ENCODE results near the gene AADAT.

AADAT gene

GRCh38 chr4:170035231-170035630 is 54.5 kb downstream of the AADAT start:
- DNase-seq = no peak

GRCh38 chr4:170033999-170034398 is 55.8 kb downstream of the AADAT start:
- no peak for DNase-seq

- no peak for DNase-seq
Observed at GRCh38 chr4:170030121-170030520, 59.6 kb downstream of the AADAT start.

- peak; percentile 44 to 99 (median 87) for DNase-seq
Observed at GRCh38 chr4:170027181-170027829, 62.5 kb downstream of the AADAT start.

GRCh38 chr4:170026253-170027021 is 63.3 kb downstream of the AADAT start, which contains the start of gene MFAP3L:
Gene MFAP3L, minus strand, starts transcription at chr4:170026395. Its CDS starts 20,518 bp downstream, at chr4:170005877.
- peak in 57 of 58 donors; percentile 35 to 92 (median 84) for DNase-seq

- peak in 39 of 58 donors; percentile 6 to 68 (median 51) for DNase-seq
Observed at GRCh38 chr4:170025523-170026252, 64.1 kb downstream of the AADAT start.

- peak in 5 of 58 donors; percentile 19 to 64 (median 39) for DNase-seq
Observed at GRCh38 chr4:170022211-170022610, 67.5 kb downstream of the AADAT start.

- DNase-seq = peak in 2 of 58 donors; percentile 12 to 37
Observed at GRCh38 chr4:170017252-170017651, 72.5 kb downstream of the AADAT start.

GRCh38 chr4:170015285-170015684 is 74.5 kb downstream of the AADAT start:
- DNase-seq = peak in 54 of 58 donors; percentile 7 to 86 (median 58)

- DNase-seq = peak in 21 of 58 donors; percentile 7 to 61 (median 27)
Observed at GRCh38 chr4:170014359-170015011, 75.3 kb downstream of the AADAT start.

- DNase-seq = no peak
Observed at GRCh38 chr4:170012629-170012958, 77.2 kb downstream of the AADAT start.

GRCh38 chr4:170011921-170012628 is 77.7 kb downstream of the AADAT start:
- peak in 24 of 58 donors; percentile 5 to 60 (median 33) for DNase-seq
